Prostate gland (tissue), 2 donors: ENCODE measurements around the gene FOXI2. TPM values are rescaled to one million over a fixed set of nuclear protein-coding genes. Genes with fewer than 3 reads are reported as not detected.

Experiments used
- DNase-seq: peaks from one replicate; pipeline ENCODE4 v3.0.0-alpha.2; 2019; ENCODE audit warnings: low spot score
- H3K27ac ChIP-seq, 2 donors: fragments of 200-600 bp; sonication (generic); 2 replicates each; pipeline ENCODE4 v1.5.1; 2017 to 2019
- H3K27me3 ChIP-seq: fragments of 200-600 bp; sonication (generic); replicated peaks from 2 replicates; pipeline ENCODE4 v1.5.1; 2019; ENCODE audit not compliant: insufficient read depth
- H3K36me3 ChIP-seq, 2 donors: fragments of 200-600 bp; sonication (generic); 1 replicate in 1 of 2; 2 replicates in 1 of 2; pipeline versions ENCODE4 v1.5.1 to v1.8.1; 2017 to 2019
- H3K4me1 ChIP-seq: fragments of 200-600 bp; sonication (generic); replicated peaks from 2 replicates; pipeline ENCODE4 v1.5.1; 2019
- H3K4me3 ChIP-seq, 2 donors: fragments of 200-600 bp; sonication (generic); 2 replicates each; pipeline ENCODE4 v1.5.1; 2017 to 2019
- H3K9me3 ChIP-seq: fragments of 200-600 bp; sonication (generic); 2 replicates; pipeline ENCODE4 v1.5.1; 2017
- CTCF ChIP-seq, 4 experiments: fragments of 200-600 bp in 2 of 4; fragments of 450-650 bp in 2 of 4; sonication (generic) in 2 of 4; IDR thresholded peaks; 1 replicate in 3 of 4; 2 replicates in 1 of 4; pipeline ENCODE4 v1.5.1; 2016 to 2019; ENCODE audit warnings: antibody characterized with exemption in 4 of 4, mild to moderate bottlenecking in 2 of 4, moderate library complexity in 2 of 4
- POLR2A ChIP-seq: fragments of 450-650 bp; IDR thresholded peaks from one replicate; pipeline ENCODE4 v1.6.1; 2016; ENCODE audit warnings: antibody characterized with exemption, mild to moderate bottlenecking
- POLR2AphosphoS5 ChIP-seq: sonication (generic); formaldehyde crosslinking; IDR thresholded peaks from one replicate; pipeline ENCODE4 v1.6.1; 2017; ENCODE audit warnings: antibody characterized with exemption
- WGBS: methylation state at CpG from one replicate; pipeline ENCODE4 v1.1.5; 2018; 5-methylcytosine and 5-hydroxymethylcytosine counted together
- intact Hi-C: fragments of 100-400 bp; cut with DNase I; formaldehyde crosslinking; loops from one replicate; pipeline ENCODE4 v1.14.2; 2022
- total RNA-seq, 2 donors: library from RNA; depleted of rRNA; stranded (reverse); fragments of >200 nt; gene quantifications; one replicate each; pipeline ENCODE4 v1.1.0, GENCODE V29; 2016

FOXI2 gene
- total RNA-seq = under 1 TPM in 1 of 2 donors, not detected in 1; 0.17 TPM

GRCh38 chr10:127736915-127737562 is at the start of gene FOXI2:
Gene FOXI2 (plus strand): TSS chr10:127737185. CDS start chr10:127737274, 89 bp downstream.
- peaks cover 27% of the 10 kb centered on the region for H3K27me3 ChIP-seq
- intact Hi-C loops = no loop called here

GRCh38 chr10:127687548-127687947 is 49.4 kb upstream of the FOXI2 start:
- WGBS = 48% methylated on average over 6 of the region's 6 CpGs
- TF ChIP-seq CTCF (IDR thresholded peaks at IDR 0.05) = no peak
- TF ChIP-seq POLR2A = no peak
- TF ChIP-seq POLR2AphosphoS5 = no peak
- DNase-seq = no peak
- no peak overlapping the region for H3K4me3 ChIP-seq
- no peaks in the 10 kb centered on the region for H3K4me1 ChIP-seq
- intact Hi-C loops = no loop called here
- H3K9me3 ChIP-seq = no peaks in the 10 kb centered on the region
- no peak overlapping the region for H3K27ac ChIP-seq
- H3K36me3 ChIP-seq = no peaks in the 10 kb centered on the region
- no peaks in the 10 kb centered on the region for H3K27me3 ChIP-seq

More at GRCh38 chr10:127736915-127737562, at the start of gene FOXI2:
- 3% methylated on average over 55 of the region's 66 CpGs for WGBS
- Histone ChIP-seq H3K4me3 (no peak within 1 kb of the TSS), H3K4me1 (no peaks in the 10 kb centered on the region), H3K9me3 (no peaks in the 10 kb centered on the region), H3K36me3 (no peaks in the 10 kb centered on the region), H3K27ac (no peak within 1 kb of the TSS)
- no peak for DNase-seq
- TF ChIP-seq POLR2A (peak; percentile 24), CTCF (IDR thresholded peaks at IDR 0.05) (no peak), POLR2AphosphoS5 (no peak)

- no peak for TF ChIP-seq POLR2AphosphoS5
- intact Hi-C loops = no loop called here
These were observed 46.7 kb upstream of the FOXI2 start for GRCh38 chr10:127690176-127690835.

GRCh38 chr10:127694580-127695193 is 42.3 kb upstream of the FOXI2 start:
- intact Hi-C loops = no loop called here
- Histone ChIP-seq H3K27me3 (no peaks in the 10 kb centered on the region), H3K27ac (no peak overlapping the region), H3K4me1 (no peaks in the 10 kb centered on the region), H3K36me3 (no peaks in the 10 kb centered on the region), H3K4me3 (no peak overlapping the region), H3K9me3 (no peaks in the 10 kb centered on the region)
- 50% methylated on average over 8 of the region's 8 CpGs for WGBS
- no peak for TF ChIP-seq CTCF (IDR thresholded peaks at IDR 0.05)
- no peak for TF ChIP-seq POLR2A
- TF ChIP-seq POLR2AphosphoS5 = no peak
- DNase-seq = no peak

More at GRCh38 chr10:127690176-127690835, 46.7 kb upstream of the FOXI2 start:
- Histone ChIP-seq H3K9me3 (no peaks in the 10 kb centered on the region), H3K4me3 (no peak overlapping the region), H3K4me1 (no peaks in the 10 kb centered on the region), H3K27me3 (no peaks in the 10 kb centered on the region), H3K27ac (no peak overlapping the region), H3K36me3 (no peaks in the 10 kb centered on the region)
- WGBS = 84% methylated on average over 2 of the region's 2 CpGs
- DNase-seq = no peak

GRCh38 chr10:127695431-127695830 is 41.6 kb upstream of the FOXI2 start:
- Histone ChIP-seq H3K9me3 (no peaks in the 10 kb centered on the region), H3K27me3 (no peaks in the 10 kb centered on the region), H3K4me1 (no peaks in the 10 kb centered on the region), H3K36me3 (no peaks in the 10 kb centered on the region), H3K4me3 (no peak overlapping the region), H3K27ac (no peak overlapping the region)
- TF ChIP-seq POLR2A (no peak), POLR2AphosphoS5 (no peak), CTCF (IDR thresholded peaks at IDR 0.05) (no peak)
- intact Hi-C loops = no loop called here
- 55% methylated on average over 4 of the region's 4 CpGs for WGBS
- DNase-seq = no peak
